ENCODE results near the gene ARIH2.

Gene ARIH2

DNA sequence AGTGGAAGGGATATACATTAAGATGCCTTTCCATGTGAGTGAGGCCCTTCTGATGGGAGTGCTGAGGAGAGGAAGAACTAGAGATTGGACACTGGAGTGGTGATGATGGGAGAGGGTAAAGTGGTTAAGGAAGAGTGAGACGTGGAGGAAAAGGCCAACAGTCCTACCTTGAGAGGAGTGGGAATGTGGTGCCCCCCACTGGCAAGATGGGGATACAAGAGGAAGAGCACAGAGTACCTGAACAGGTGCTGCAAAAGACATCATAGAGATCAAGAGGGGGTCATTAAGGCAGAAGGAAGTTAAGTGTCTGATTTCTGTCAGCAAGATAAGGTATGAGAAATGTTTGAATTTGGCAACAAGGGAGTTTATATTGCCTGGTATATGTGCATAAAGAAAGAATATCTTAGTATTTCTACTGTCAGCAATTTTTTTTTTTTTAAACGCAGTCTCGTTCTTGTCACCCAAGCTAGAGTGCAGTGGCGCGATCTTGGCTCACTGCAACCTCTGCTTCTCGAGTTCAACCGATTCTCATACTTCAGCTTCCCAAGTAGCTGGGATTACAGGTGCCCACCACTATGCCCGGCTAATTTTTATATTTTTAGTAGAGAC is 34.0 kb downstream of the ARIH2 start:
- DNase-seq (ENCODE audit: low read depth), result no peak
- TF ChIP-seq, protein P1, sequence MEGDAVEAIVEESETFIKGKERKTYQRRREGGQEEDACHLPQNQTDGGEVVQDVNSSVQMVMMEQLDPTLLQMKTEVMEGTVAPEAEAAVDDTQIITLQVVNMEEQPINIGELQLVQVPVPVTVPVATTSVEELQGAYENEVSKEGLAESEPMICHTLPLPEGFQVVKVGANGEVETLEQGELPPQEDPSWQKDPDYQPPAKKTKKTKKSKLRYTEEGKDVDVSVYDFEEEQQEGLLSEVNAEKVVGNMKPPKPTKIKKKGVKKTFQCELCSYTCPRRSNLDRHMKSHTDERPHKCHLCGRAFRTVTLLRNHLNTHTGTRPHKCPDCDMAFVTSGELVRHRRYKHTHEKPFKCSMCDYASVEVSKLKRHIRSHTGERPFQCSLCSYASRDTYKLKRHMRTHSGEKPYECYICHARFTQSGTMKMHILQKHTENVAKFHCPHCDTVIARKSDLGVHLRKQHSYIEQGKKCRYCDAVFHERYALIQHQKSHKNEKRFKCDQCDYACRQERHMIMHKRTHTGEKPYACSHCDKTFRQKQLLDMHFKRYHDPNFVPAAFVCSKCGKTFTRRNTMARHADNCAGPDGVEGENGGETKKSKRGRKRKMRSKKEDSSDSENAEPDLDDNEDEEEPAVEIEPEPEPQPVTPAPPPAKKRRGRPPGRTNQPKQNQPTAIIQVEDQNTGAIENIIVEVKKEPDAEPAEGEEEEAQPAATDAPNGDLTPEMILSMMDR (IDR thresholded peaks at IDR 0.05; ENCODE audit: low read depth, low read length, missing control alignments), result peak; percentile 63
- H3K4me3 ChIP-seq (ENCODE audit: low read depth, low read length), result no peak overlapping the region

DNA sequence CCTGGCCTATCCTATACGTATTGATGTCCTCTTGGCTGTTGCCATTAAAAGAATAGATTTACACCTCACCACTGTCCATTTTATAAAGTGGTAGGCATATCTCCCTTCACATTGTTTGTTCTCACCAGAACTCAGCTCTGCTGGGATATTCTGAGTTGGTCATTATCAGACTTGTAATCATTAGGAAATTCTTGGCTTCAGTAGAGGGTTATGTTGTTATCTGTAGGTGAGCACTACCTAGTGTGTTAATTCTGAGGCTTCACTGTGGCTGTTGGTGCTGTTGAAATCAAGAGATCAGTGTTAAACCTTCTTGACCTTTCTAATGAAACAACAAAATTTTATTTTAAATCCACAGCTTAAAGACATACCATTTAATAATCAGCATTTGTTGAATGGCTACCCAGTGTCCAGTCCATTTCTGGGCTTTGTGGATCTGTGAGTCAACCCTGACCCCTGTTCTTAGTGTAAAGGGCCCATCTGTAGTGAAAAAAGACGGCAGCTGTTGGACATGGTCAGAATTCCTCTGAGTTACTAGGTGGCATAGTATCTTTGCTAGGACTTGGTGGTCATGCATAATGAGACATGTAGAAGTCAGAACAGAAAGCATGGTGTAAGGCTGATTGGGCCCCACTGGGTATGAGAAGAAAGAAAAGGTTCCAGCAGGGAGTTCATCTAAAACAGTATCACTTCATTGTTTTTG is 38.5 kb downstream of the ARIH2 start:
- TF ChIP-seq, protein P1 (IDR thresholded peaks at IDR 0.05; ENCODE audit: low read depth, low read length, missing control alignments), result no peak
- DNase-seq (ENCODE audit: low read depth), result no peak
- no peak overlapping the region for H3K4me3 ChIP-seq (ENCODE audit: low read depth, low read length)

DNA sequence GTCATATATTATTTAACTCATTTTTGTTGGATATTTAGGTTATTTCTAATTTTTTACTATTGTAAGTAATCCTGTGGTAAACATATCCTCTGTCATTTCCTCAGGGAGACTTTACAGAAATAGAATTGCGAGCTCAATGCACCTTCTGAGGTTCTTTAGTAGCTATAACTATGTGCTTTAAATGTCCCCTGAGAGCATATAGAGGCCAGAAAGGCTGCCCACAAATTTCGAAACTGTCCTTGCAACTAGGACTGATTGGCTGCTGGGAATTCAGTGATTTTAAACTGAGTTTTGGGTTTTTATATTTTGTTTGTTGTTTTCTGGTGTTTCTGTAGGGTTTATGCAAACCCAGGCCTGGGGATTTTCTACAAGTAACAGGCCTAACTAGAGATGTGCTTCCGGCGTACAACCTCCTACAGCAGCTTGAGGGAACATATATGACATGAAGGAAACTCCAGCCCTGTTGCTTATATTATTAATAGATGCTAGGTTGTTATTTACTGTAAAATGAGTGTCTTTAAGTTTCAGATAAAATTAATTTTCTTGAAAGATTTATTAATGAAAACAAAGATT is 42.3 kb downstream of the ARIH2 start:
- TF ChIP-seq, protein P1 (IDR thresholded peaks at IDR 0.05; ENCODE audit: low read depth, low read length, missing control alignments), result no peak

DNA sequence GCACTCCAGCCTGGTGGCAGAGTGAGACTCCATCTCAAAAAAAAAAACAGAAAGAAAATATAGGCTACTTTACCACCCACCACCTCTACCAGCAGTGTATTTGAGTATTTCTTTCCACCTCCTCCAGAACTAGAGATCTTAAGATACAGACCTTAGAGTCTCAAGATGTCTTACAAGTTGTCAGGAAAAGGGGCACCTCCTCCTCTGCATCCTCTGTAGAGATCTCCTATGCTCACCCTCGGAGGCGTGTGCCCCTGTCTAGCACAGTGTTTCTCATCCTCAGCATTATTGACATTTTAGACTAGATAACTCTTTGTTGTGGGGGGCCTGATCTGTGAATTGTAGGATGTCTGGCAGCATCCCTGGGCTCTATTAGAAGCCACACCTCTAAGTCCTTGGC is 43.7 kb downstream of the ARIH2 start:
- H3K4me3 ChIP-seq (ENCODE audit: low read depth, low read length), result no peak overlapping the region
- TF ChIP-seq, protein P1 (IDR thresholded peaks at IDR 0.05; ENCODE audit: low read depth, low read length, missing control alignments), result no peak
- DNase-seq (ENCODE audit: low read depth), result no peak

More for the DNA sequence above, 42.3 kb downstream of the ARIH2 start:
- DNase-seq (ENCODE audit: low read depth), result peak; percentile 27
- no peak overlapping the region for H3K4me3 ChIP-seq (ENCODE audit: low read depth, low read length)

DNA sequence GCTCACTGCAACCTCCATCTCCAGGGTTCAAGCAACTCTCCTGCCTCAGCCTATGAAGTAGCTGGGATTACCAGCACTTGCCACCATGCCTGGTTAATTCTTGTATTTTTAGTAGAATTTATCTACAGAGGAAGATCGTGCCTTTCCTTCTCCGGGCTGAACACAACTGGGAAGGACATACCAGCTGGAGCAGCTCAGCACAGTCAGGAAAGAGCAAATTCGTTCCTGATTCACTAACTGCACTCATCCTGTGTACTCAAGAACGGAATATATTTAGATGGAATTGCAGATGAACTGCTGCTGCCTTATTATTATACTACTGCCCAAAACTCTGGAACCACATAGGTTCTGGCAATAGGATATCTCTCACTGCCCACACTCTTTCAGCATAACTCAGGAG is 44.3 kb downstream of the ARIH2 start:
- TF ChIP-seq, protein P1 (IDR thresholded peaks at IDR 0.05; ENCODE audit: low read depth, low read length, missing control alignments), result no peak
- DNase-seq (ENCODE audit: low read depth), result no peak
- H3K4me3 ChIP-seq (ENCODE audit: low read depth, low read length), result no peak overlapping the region

DNA sequence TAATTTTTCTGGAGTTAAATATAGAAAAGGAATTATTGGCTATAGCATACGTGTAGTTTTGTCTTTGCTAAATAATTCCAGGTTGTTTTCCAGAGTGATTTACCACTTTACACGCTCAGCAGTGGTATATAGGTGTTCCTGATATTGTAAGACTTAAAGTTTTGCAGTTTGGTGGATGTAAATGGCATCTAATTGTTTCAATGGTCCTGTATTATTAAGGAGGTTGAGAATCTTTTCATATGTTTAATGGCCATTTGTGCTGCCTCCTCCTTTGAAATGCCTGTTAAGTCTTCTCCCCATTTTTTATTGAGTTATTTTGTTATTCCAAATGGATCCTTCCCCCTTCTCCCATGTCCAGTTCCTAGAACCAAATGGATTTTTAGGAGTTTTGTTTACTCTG is 44.9 kb downstream of the ARIH2 start:
- no peak for DNase-seq (ENCODE audit: low read depth)
- H3K4me3 ChIP-seq (ENCODE audit: low read depth, low read length), result no peak overlapping the region

More for the DNA sequence above, 44.9 kb downstream of the ARIH2 start:
- TF ChIP-seq, protein P1 (IDR thresholded peaks at IDR 0.05; ENCODE audit: low read depth, low read length, missing control alignments), result no peak

Measured in GM12864 (cell line).